Neural progenitor cell (in vitro differentiated cells): ENCODE data around the gene WASL.

ENCODE experiments used
- EZH2 ChIP-seq: fragments of 200-600 bp; sonication (generic); IDR thresholded peaks from 2 replicates; pipeline ENCODE4 v1.6.1; 2017; ENCODE audit warnings: antibody characterized with exemption, mild to moderate bottlenecking, moderate library complexity
- TF ChIP-seq, protein P1 (sequence below): fragments of 200-600 bp; sonication (generic); IDR thresholded peaks from 2 replicates; pipeline ENCODE4 v1.5.1; 2017; ENCODE audit warnings: antibody characterized with exemption, mild to moderate bottlenecking

DNA sequence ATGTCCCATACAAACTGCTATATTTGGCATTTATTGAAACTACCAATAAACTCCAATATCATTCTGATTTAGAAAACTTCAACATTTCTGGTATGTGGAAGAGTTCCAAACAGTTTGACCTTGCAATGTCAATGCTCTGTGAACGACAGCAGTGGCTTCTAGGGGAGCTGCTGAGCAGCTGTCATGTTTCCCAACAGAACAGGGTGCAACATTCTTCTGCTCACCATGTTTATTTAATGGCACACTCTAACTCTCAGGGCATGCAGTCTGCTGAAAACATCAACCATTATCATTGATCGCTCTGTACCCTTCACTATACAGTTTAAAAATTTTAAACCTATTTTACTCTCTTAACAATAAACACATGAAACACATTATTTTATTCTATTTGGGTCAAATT, 67.2 kb downstream of the WASL start:
- no peak for TF ChIP-seq EZH2
- TF ChIP-seq, protein P1, sequence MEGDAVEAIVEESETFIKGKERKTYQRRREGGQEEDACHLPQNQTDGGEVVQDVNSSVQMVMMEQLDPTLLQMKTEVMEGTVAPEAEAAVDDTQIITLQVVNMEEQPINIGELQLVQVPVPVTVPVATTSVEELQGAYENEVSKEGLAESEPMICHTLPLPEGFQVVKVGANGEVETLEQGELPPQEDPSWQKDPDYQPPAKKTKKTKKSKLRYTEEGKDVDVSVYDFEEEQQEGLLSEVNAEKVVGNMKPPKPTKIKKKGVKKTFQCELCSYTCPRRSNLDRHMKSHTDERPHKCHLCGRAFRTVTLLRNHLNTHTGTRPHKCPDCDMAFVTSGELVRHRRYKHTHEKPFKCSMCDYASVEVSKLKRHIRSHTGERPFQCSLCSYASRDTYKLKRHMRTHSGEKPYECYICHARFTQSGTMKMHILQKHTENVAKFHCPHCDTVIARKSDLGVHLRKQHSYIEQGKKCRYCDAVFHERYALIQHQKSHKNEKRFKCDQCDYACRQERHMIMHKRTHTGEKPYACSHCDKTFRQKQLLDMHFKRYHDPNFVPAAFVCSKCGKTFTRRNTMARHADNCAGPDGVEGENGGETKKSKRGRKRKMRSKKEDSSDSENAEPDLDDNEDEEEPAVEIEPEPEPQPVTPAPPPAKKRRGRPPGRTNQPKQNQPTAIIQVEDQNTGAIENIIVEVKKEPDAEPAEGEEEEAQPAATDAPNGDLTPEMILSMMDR = no peak
